ENCODE measurements around the gene ADPRS. TPM values are rescaled to one million over a fixed set of nuclear protein-coding genes. Genes with fewer than 3 reads are reported as not detected.

ADPRS gene
- total RNA-seq, 1 donor from 2014 or later, result 23.9 TPM

DNA sequence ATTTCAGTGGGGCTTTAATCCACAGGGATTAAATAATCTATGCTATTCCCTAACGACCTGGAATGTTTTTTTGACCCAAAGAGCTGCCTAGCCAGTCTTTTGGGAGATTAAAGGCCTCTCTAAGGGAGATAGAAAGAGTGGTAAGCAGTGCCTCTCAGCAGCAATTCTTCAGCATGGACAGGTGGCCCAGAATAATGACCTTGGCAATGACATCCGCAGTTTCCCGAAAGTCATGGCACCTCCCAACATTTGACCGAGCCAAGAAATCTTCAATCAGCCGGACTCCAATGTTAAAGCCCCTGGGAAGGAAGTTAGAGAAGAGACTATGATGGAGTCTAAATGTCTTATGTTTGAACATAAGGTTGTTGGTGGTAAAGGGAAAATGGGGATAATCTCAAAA is 50.8 kb downstream of the ADPRS start:
- CTCF ChIA-PET, result interaction anchor here (0.9 to 1.1 kb wide), 2 partner anchors 10 to 146 kb away, joined by 3 read pairs; partner anchors contain the start of gene TRAPPC3
- TF ChIP-seq, protein P1, sequence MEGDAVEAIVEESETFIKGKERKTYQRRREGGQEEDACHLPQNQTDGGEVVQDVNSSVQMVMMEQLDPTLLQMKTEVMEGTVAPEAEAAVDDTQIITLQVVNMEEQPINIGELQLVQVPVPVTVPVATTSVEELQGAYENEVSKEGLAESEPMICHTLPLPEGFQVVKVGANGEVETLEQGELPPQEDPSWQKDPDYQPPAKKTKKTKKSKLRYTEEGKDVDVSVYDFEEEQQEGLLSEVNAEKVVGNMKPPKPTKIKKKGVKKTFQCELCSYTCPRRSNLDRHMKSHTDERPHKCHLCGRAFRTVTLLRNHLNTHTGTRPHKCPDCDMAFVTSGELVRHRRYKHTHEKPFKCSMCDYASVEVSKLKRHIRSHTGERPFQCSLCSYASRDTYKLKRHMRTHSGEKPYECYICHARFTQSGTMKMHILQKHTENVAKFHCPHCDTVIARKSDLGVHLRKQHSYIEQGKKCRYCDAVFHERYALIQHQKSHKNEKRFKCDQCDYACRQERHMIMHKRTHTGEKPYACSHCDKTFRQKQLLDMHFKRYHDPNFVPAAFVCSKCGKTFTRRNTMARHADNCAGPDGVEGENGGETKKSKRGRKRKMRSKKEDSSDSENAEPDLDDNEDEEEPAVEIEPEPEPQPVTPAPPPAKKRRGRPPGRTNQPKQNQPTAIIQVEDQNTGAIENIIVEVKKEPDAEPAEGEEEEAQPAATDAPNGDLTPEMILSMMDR (IDR thresholded peaks at IDR 0.05), result no peak
- Mint-ChIP-seq H3K27ac (no peak overlapping the region), H3K4me3 (no peak overlapping the region), H3K4me1 (peaks cover 14% of the 10 kb centered on the region), H3K36me3 (ENCODE audit: low read depth) (peaks cover 47% of the 10 kb centered on the region), H3K27me3 (no peaks in the 10 kb centered on the region), H3K9me3 (no peaks in the 10 kb centered on the region)
- DNase-seq (no peak), ATAC-seq (ENCODE audit: low read depth) (no peak)
- intact Hi-C loops (cut with micrococcal nuclease), result no loop called here
- POLR2A ChIA-PET, result no interaction called here

DNA sequence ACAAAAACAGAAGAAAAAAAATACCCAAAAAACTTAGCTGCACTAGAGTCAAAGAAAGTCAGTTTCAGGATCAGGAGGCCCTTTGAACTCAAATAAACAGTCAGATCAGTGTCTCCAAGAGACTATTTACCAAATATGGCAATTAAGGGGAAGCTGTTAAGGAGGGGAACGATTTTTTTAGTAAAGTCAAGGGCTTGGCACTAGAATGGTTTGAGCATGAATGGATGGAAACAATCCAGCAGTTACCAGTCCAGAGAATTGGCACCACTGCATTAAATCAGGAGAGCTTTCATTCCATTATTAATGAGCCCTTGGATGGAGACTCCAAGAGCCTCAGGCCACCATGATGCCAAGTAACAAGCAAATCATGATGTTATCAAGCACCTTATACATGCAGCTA is 53.4 kb downstream of the ADPRS start:
- TF ChIP-seq, protein P1 (IDR thresholded peaks at IDR 0.05), result no peak
- intact Hi-C loops (cut with micrococcal nuclease), result no loop called here
- H3K4me1 Mint-ChIP-seq, result peaks cover 19% of the 10 kb centered on the region
- no peaks in the 10 kb centered on the region for H3K27me3 Mint-ChIP-seq
- no peaks in the 10 kb centered on the region for H3K9me3 Mint-ChIP-seq
- ChIA-PET POLR2A (interaction anchor here (0.6 kb wide), 2 partner anchors 237 to 1330 kb away, joined by 3 to 4 read pairs; no protein-coding TSS in a partner anchor), CTCF (no interaction called here)
- H3K27ac Mint-ChIP-seq, result no peak overlapping the region
- ATAC-seq (ENCODE audit: low read depth), result no peak
- DNase-seq, result no peak
- no peak overlapping the region for H3K4me3 Mint-ChIP-seq
- peaks cover 35% of the 10 kb centered on the region for H3K36me3 Mint-ChIP-seq (ENCODE audit: low read depth)

DNA sequence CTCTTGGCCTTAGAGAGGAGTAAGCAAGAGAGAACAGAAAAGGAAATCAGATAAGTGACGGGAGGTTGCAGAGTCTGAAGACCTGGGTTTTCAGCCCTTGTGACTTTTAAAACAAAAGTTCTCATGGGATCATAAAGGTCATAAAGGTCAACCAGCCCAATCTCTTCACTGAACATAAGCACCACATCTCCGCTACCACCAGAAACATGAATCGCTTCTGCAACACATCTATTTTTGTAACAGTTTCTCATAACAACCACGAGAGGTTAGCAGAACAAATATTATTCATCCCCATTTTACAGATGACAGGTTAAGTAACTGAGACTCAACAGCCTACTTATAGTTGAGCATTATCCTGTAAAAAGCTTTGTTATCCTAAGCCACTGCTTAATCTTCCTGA is 54.7 kb downstream of the ADPRS start:
- DNase-seq (no peak), ATAC-seq (ENCODE audit: low read depth) (no peak)
- peaks cover 27% of the 10 kb centered on the region for H3K4me1 Mint-ChIP-seq
- H3K36me3 Mint-ChIP-seq (ENCODE audit: low read depth), result peaks cover 23% of the 10 kb centered on the region
- ChIA-PET CTCF (interaction anchor here (1.1 kb wide), 1 partner anchor 47 kb away, joined by 3 read pairs; no protein-coding TSS in a partner anchor), POLR2A (no interaction called here)
- H3K27ac Mint-ChIP-seq, result no peak overlapping the region
- intact Hi-C loops (cut with micrococcal nuclease), result no loop called here
- H3K9me3 Mint-ChIP-seq, result no peaks in the 10 kb centered on the region
- TF ChIP-seq, protein P1 (IDR thresholded peaks at IDR 0.05), result no peak
- H3K27me3 Mint-ChIP-seq, result no peaks in the 10 kb centered on the region
- no peak overlapping the region for H3K4me3 Mint-ChIP-seq

Other genes starting within 250 kb of the ADPRS start
- 30.3 and 34.3 TPM in 2 replicates for gene AGO1, start 205.7 kb upstream of the ADPRS start, total RNA-seq
- 30.7 and 37.2 TPM in 2 replicates for gene AGO3, start 157.8 kb upstream of the ADPRS start, total RNA-seq
- not detected in 2 replicates for gene TEKT2, start 4.8 kb upstream of the ADPRS start, total RNA-seq
- 0.24 and 0.64 TPM in 2 replicates for gene COL8A2, start 36.3 kb downstream of the ADPRS start, total RNA-seq
- 45.3 and 48.5 TPM in 2 replicates for gene TRAPPC3, start 60.6 kb downstream of the ADPRS start, total RNA-seq
- gene MAP7D1, start 67.3 kb downstream of the ADPRS start, total RNA-seq, result 56.5 and 59.9 TPM in 2 replicates
- 142 and 145 TPM in 2 replicates for gene THRAP3, start 135.6 kb downstream of the ADPRS start, total RNA-seq
- 9.9 and 11.5 TPM in 2 replicates for gene SH3D21, start 217.5 kb downstream of the ADPRS start, total RNA-seq
- gene EVA1B, start 234.8 kb downstream of the ADPRS start, total RNA-seq, result 1.2 and 1.3 TPM in 2 replicates

Data from activated B cell treated with CpG ODN at 0.5 μM for 24 hours (primary cell).